COLO668 (cell line): Measurements from ENCODE around the gene AARS1.
"Not testable (repeated sequence)": the region's sequence is repeated elsewhere in the genome, so short reads cannot be mapped to it uniquely, and the experiment has no call there.

Source experiments
- DNase-seq: peaks from one replicate; lab custom pipeline; 2025; ENCODE audit not compliant: unreplicated experiment; lab: John Stamatoyannopoulos, UW

The AARS1 gene

GRCh38 chr16:70276392-70276791, 12.9 kb downstream of the AARS1 start:
- DNase-seq, result no peak

GRCh38 chr16:70271696-70272095, 17.6 kb downstream of the AARS1 start:
- no peak for DNase-seq

- DNase-seq, result no peak
Observed at GRCh38 chr16:70270176-70270575, 19.1 kb downstream of the AARS1 start.

GRCh38 chr16:70269471-70269870, 19.8 kb downstream of the AARS1 start:
- DNase-seq, result no peak

GRCh38 chr16:70267922-70268321, 21.4 kb downstream of the AARS1 start:
- not testable (repeated sequence) for DNase-seq

- DNase-seq, result peak; percentile 27
Observed at GRCh38 chr16:70267516-70267915, 21.8 kb downstream of the AARS1 start.

GRCh38 chr16:70259903-70260302, 29.4 kb downstream of the AARS1 start:
- DNase-seq, result not testable (repeated sequence)

GRCh38 chr16:70258946-70259345, 30.4 kb downstream of the AARS1 start:
- no peak for DNase-seq

- no peak for DNase-seq
Observed at GRCh38 chr16:70258065-70258464, 31.2 kb downstream of the AARS1 start.

GRCh38 chr16:70257391-70257790, 31.9 kb downstream of the AARS1 start:
- DNase-seq, result no peak

- DNase-seq, result no peak
Observed at GRCh38 chr16:70255574-70255973, 33.7 kb downstream of the AARS1 start.

GRCh38 chr16:70254965-70255286, 34.4 kb downstream of the AARS1 start:
- DNase-seq, result no peak

GRCh38 chr16:70254180-70254964, 34.9 kb downstream of the AARS1 start:
- DNase-seq, result no peak

- peak; percentile 28 for DNase-seq
Observed at GRCh38 chr16:70253291-70254106, 35.8 kb downstream of the AARS1 start.

GRCh38 chr16:70252355-70252988, 36.8 kb downstream of the AARS1 start:
- peak; percentile 27 for DNase-seq

- DNase-seq, result peak; percentile 95
Observed at GRCh38 chr16:70251629-70252354, 37.5 kb downstream of the AARS1 start, which contains the start of gene EXOSC6. EXOSC6 (minus strand) TSS chr16:70251940; CDS start chr16:70251900, 40 bp downstream.

- peak; percentile 79 for DNase-seq
Observed at GRCh38 chr16:70250748-70251628, 38.3 kb downstream of the AARS1 start.

- not testable (repeated sequence) for DNase-seq
Observed at GRCh38 chr16:70249697-70250096, 39.6 kb downstream of the AARS1 start.

GRCh38 chr16:70238773-70239172, 50.5 kb downstream of the AARS1 start:
- not testable (repeated sequence) for DNase-seq

GRCh38 chr16:70231831-70232230, 57.5 kb downstream of the AARS1 start:
- not testable (repeated sequence) for DNase-seq
